ENCODE measurements around the gene LDLRAD3.

- TF ChIP-seq CTCF (IDR thresholded peaks at IDR 0.05) (no peak), POLR2A (IDR thresholded peaks at IDR 0.05) (no peak)
These were observed 167.0 kb downstream of the LDLRAD3 start for GRCh38 chr11:36110668-36111410.

All from uterus (tissue), 2 donors.